KMS-11 (cell line): ENCODE measurements around the gene CNTN5.

ENCODE experiments used
- H2AFZ ChIP-seq: fragments of 200-600 bp; sonication (generic); 2 replicates; pipeline ENCODE4 v1.6.1; 2016; ENCODE audit warnings: antibody characterized with exemption, mixed run types, low read depth
- H3K27ac ChIP-seq: fragments of 200-600 bp; sonication (generic); 2 replicates; pipeline ENCODE4 v1.6.1; 2016; ENCODE audit warnings: mild to moderate bottlenecking, mixed run types
- H3K27me3 ChIP-seq: fragments of 200-600 bp; sonication (generic); 2 replicates; pipeline ENCODE4 v1.6.1; 2017; ENCODE audit warnings: mild to moderate bottlenecking, low read depth, mixed run types, moderate library complexity; ENCODE audit not compliant: insufficient read depth
- H3K36me3 ChIP-seq: fragments of 200-600 bp; sonication (generic); 2 replicates; pipeline ENCODE4 v1.6.1; 2017; ENCODE audit warnings: mild to moderate bottlenecking, mixed run types; ENCODE audit not compliant: insufficient read depth
- H3K4me1 ChIP-seq: fragments of 200-600 bp; sonication (generic); 2 replicates; pipeline ENCODE4 v1.6.1; 2016; ENCODE audit warnings: mild to moderate bottlenecking, low read depth, mixed run types; ENCODE audit not compliant: poor library complexity, severe bottlenecking
- H3K4me2 ChIP-seq: fragments of 200-600 bp; sonication (generic); 2 replicates; pipeline ENCODE4 v1.7.0; 2016; ENCODE audit warnings: mild to moderate bottlenecking, mixed run types
- H3K4me3 ChIP-seq: fragments of 200-600 bp; sonication (generic); IDR thresholded peaks from 2 replicates; pipeline ENCODE4 v1.6.1; 2017; ENCODE audit warnings: low read depth, low read length, mixed read lengths; ENCODE audit not compliant: insufficient read depth
- H3K79me2 ChIP-seq: fragments of 200-600 bp; sonication (generic); 2 replicates; pipeline ENCODE4 v1.6.1; 2016; ENCODE audit warnings: low read depth, mixed run types; ENCODE audit not compliant: insufficient read depth
- H3K9ac ChIP-seq: fragments of 200-600 bp; sonication (generic); 2 replicates; pipeline ENCODE4 v1.6.1; 2016; ENCODE audit warnings: mild to moderate bottlenecking, mixed run types
- H4K20me1 ChIP-seq: fragments of 200-600 bp; sonication (generic); 2 replicates; pipeline ENCODE4 v1.6.1; 2016; ENCODE audit warnings: mild to moderate bottlenecking, mixed run types; ENCODE audit not compliant: insufficient read depth
- TF ChIP-seq, protein P1 (sequence below): fragments of 200-600 bp; sonication (generic); conservative IDR thresholded peaks from 2 replicates; pipeline ENCODE4 v1.6.1; 2017; ENCODE audit warnings: low read depth, mild to moderate bottlenecking, antibody characterized with exemption, low read length, moderate library complexity, mixed read lengths

The CNTN5 gene

DNA sequence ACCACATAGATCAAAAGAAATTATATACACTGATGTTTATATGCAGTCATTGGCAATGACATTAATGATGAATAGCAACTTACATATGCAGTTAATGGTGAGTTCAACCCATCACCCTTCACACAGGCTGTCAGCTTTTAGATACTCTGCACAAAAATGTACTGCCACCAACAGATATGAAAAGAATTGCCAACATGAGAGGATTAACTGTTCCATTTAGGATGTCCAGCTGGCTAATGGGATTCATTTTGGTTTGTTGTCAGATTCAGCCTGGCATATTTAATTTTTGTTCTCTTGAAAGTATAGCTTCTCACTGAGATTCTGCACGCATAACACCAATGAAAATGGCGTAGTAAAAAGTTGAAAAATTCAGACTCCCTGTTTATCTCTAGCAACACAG lies 1112.4 kb downstream of the CNTN5 start:
- no peak overlapping the region for H3K27ac ChIP-seq
- no peak overlapping the region for H3K4me3 ChIP-seq
- no peak overlapping the region for H2AFZ ChIP-seq
- H3K4me1 ChIP-seq, result no peaks in the 10 kb centered on the region
- no peaks in the 10 kb centered on the region for H3K79me2 ChIP-seq
- no peaks in the 10 kb centered on the region for H4K20me1 ChIP-seq
- H3K27me3 ChIP-seq, result no peaks in the 10 kb centered on the region
- H3K36me3 ChIP-seq, result no peaks in the 10 kb centered on the region
- no peak overlapping the region for H3K9ac ChIP-seq
- TF ChIP-seq, protein P1, sequence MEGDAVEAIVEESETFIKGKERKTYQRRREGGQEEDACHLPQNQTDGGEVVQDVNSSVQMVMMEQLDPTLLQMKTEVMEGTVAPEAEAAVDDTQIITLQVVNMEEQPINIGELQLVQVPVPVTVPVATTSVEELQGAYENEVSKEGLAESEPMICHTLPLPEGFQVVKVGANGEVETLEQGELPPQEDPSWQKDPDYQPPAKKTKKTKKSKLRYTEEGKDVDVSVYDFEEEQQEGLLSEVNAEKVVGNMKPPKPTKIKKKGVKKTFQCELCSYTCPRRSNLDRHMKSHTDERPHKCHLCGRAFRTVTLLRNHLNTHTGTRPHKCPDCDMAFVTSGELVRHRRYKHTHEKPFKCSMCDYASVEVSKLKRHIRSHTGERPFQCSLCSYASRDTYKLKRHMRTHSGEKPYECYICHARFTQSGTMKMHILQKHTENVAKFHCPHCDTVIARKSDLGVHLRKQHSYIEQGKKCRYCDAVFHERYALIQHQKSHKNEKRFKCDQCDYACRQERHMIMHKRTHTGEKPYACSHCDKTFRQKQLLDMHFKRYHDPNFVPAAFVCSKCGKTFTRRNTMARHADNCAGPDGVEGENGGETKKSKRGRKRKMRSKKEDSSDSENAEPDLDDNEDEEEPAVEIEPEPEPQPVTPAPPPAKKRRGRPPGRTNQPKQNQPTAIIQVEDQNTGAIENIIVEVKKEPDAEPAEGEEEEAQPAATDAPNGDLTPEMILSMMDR, result no peak
- H3K4me2 ChIP-seq, result no peak overlapping the region

DNA sequence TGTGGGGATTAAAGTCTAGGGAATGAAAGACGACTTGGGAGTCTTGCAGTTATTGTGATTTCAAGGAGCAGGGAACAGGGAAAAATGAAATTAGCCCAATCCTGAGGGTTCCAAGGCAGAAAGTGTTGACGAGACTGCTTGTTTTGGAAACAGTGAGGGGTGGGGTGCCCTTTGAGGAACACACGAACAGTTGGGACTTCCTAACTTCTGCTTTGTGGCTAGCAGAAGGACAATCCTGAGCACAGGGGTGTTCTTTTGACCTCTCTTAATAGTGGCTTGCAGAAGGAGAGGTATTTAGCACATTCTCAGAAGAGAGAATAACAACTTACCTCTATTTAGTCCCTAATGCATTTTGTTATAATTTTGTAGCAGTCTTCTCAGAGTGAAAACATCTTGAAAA lies 1120.5 kb downstream of the CNTN5 start:
- Histone ChIP-seq H3K4me3 (no peak overlapping the region), H3K27ac (no peak overlapping the region), H4K20me1 (no peaks in the 10 kb centered on the region), H3K4me2 (no peak overlapping the region), H2AFZ (no peak overlapping the region), H3K79me2 (no peaks in the 10 kb centered on the region), H3K9ac (no peak overlapping the region), H3K36me3 (no peaks in the 10 kb centered on the region), H3K4me1 (no peaks in the 10 kb centered on the region), H3K27me3 (no peaks in the 10 kb centered on the region)
- TF ChIP-seq, protein P1, result no peak

DNA sequence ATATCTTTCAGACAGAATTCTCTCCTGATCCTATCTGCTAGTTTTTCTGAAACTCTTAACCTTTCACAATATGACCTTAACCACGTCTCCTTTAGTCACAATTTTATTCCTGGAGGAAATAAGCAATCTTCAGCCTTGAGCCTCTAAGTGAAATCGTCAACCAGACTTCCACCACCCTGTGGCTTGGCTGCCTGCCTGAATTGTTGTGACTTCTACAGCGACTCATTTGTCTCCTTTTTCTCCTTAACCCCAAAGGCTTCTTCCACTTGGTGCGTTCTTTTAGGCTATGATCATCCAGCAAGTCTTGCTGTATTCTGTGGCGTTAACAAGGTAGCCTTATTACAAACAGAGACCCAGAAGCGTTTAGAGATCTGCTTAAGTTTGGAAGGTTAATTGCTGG lies 1131.2 kb downstream of the CNTN5 start:
- H3K9ac ChIP-seq, result no peak overlapping the region
- no peak overlapping the region for H2AFZ ChIP-seq
- H3K4me1 ChIP-seq, result no peaks in the 10 kb centered on the region
- no peaks in the 10 kb centered on the region for H3K36me3 ChIP-seq
- H3K27me3 ChIP-seq, result no peaks in the 10 kb centered on the region
- TF ChIP-seq, protein P1, result no peak
- H3K79me2 ChIP-seq, result no peaks in the 10 kb centered on the region
- H4K20me1 ChIP-seq, result no peaks in the 10 kb centered on the region
- H3K27ac ChIP-seq, result no peak overlapping the region
- H3K4me2 ChIP-seq, result no peak overlapping the region
- no peak overlapping the region for H3K4me3 ChIP-seq

DNA sequence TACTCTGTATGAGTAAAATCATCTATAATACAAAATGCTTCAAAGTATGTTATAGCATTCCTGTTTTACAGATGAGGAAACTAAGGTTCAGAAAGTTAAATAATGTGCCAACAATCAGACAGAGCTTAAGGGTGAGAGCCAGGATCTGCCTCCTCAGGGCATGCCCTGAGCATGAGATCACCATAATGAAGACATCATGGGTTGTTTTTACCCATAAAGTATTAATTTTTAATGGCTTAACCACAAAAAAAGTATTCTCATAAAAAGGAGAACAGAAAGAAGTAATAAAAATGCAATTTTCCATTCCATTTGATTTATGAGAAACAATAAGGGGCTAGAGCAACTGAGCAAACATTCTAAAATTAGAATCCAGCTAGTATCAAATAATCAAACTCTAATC lies 1132.0 kb downstream of the CNTN5 start:
- no peak overlapping the region for H3K4me2 ChIP-seq
- TF ChIP-seq, protein P1, result no peak
- H3K9ac ChIP-seq, result no peak overlapping the region
- H3K79me2 ChIP-seq, result no peaks in the 10 kb centered on the region
- H3K36me3 ChIP-seq, result no peaks in the 10 kb centered on the region
- H3K4me3 ChIP-seq, result no peak overlapping the region
- no peaks in the 10 kb centered on the region for H3K27me3 ChIP-seq
- H2AFZ ChIP-seq, result no peak overlapping the region
- H4K20me1 ChIP-seq, result no peaks in the 10 kb centered on the region
- no peaks in the 10 kb centered on the region for H3K4me1 ChIP-seq
- H3K27ac ChIP-seq, result no peak overlapping the region

DNA sequence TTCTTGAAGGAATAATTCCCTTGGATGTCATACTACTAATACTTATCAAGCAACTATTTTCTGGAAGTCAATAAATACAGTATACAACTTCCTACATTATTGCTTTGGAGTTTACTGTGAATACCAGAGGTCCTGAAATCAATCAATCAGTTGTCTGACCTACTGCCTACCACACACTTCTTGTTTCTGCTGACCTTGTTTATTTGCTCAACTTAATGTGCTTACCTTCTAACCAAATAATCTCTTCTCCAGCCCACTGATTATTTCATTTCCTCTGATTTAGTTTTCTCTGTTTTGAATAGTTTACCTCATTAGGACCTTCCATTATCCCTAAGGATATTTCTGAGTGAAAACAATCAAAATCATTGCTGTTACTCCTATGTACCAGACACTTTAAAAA lies 1142.7 kb downstream of the CNTN5 start:
- H3K4me3 ChIP-seq, result no peak overlapping the region
- no peaks in the 10 kb centered on the region for H3K27me3 ChIP-seq
- H3K4me2 ChIP-seq, result no peak overlapping the region
- H4K20me1 ChIP-seq, result no peaks in the 10 kb centered on the region
- H3K79me2 ChIP-seq, result no peaks in the 10 kb centered on the region
- no peaks in the 10 kb centered on the region for H3K36me3 ChIP-seq
- H2AFZ ChIP-seq, result no peak overlapping the region
- no peak overlapping the region for H3K9ac ChIP-seq
- H3K4me1 ChIP-seq, result no peaks in the 10 kb centered on the region
- TF ChIP-seq, protein P1, result no peak
- H3K27ac ChIP-seq, result no peak overlapping the region
